ENCODE results near the gene C8A. TPM values are rescaled to one million over a fixed set of nuclear protein-coding genes. Genes with fewer than 3 reads are reported as not detected.

C8A gene
- total RNA-seq, 6 donors from 2014 or later: 0.09 TPM; not detected in 5

DNA sequence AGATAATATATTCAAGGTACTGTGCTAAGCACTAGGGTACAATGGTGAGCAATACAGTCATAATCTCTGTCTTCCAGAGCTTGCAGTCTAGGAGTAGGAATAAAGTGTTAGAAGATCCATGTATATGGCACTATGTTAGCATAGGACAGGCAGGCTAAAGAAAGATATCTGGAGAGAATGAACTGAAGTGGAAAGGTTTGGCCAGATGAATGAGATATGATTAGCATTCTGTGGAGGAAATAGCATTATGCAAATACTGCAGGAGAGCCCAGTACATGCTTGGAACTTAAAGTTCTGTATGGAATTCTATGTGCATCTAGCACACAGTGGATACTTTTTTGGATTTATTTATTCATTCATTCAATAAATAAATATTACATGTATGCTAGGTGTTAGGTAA, 4.7 kb downstream of the C8A start:
- ATAC-seq (ENCODE audit: low FRiP score in 2 of 2) (no peak), DNase-seq (no peak)
- TF ChIP-seq, protein P1, sequence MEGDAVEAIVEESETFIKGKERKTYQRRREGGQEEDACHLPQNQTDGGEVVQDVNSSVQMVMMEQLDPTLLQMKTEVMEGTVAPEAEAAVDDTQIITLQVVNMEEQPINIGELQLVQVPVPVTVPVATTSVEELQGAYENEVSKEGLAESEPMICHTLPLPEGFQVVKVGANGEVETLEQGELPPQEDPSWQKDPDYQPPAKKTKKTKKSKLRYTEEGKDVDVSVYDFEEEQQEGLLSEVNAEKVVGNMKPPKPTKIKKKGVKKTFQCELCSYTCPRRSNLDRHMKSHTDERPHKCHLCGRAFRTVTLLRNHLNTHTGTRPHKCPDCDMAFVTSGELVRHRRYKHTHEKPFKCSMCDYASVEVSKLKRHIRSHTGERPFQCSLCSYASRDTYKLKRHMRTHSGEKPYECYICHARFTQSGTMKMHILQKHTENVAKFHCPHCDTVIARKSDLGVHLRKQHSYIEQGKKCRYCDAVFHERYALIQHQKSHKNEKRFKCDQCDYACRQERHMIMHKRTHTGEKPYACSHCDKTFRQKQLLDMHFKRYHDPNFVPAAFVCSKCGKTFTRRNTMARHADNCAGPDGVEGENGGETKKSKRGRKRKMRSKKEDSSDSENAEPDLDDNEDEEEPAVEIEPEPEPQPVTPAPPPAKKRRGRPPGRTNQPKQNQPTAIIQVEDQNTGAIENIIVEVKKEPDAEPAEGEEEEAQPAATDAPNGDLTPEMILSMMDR (IDR thresholded peaks at IDR 0.05): no peak
- no peak for TF ChIP-seq POLR2AphosphoS5 (IDR thresholded peaks at IDR 0.05)
- TF ChIP-seq EP300 (IDR thresholded peaks at IDR 0.05): no peak
- TF ChIP-seq POLR2A (IDR thresholded peaks at IDR 0.05): no peak
- Histone ChIP-seq H3K36me3 (no peaks in the 10 kb centered on the region), H3K9me3 (no peaks in the 10 kb centered on the region), H3K27ac (no peak overlapping the region), H3K4me1 (no peaks in the 10 kb centered on the region), H3K4me3 (no peak overlapping the region), H3K27me3 (no peaks in the 10 kb centered on the region)

DNA sequence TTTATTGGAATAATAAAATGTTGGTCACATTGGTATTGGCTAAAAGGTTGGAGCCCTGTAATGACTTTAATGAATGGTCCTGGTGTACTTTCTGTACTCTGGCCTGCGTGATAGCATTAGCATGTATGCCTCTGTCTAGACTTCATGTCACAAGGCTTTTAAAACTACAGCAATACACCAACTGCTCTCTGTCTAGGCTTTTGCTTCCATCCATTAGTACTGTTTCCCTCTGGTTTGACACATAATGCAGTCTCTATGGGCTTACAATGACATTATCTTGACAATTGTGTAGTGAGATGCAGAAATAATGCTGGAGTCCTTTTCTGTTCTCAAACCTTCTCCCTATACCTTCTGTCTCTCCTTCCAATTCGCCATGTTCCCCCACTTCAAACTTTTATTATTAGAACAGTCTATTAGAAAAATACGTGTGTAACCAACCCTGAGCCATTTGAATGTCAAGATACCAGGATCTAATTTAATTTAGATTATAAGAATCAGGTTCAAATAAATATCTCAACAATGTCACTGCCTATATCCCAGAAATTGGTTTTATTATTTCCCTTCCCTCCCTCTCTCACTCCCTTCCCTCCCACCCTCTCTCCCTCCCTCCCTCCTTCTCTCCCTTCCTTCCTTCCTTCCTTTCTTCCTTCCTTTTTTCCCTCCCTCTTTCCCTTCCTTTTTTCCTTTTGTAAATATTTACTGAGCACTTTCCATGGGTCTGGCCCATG, 8.8 kb downstream of the C8A start:
- no peak overlapping the region for H3K4me3 ChIP-seq
- TF ChIP-seq EP300 (IDR thresholded peaks at IDR 0.05): no peak
- no peak for TF ChIP-seq POLR2AphosphoS5 (IDR thresholded peaks at IDR 0.05)
- TF ChIP-seq POLR2A (IDR thresholded peaks at IDR 0.05): no peak
- TF ChIP-seq, protein P1 (IDR thresholded peaks at IDR 0.05): no peak
- no peak for ATAC-seq (ENCODE audit: low FRiP score in 2 of 2)
- DNase-seq: no peak
- no peaks in the 10 kb centered on the region for H3K4me1 ChIP-seq
- H3K36me3 ChIP-seq: no peaks in the 10 kb centered on the region
- H3K27ac ChIP-seq: no peak overlapping the region
- H3K27me3 ChIP-seq: no peaks in the 10 kb centered on the region
- 82 to 91% methylated on average over 3 of the region's 3 CpGs for WGBS, 2 donors
- no peaks in the 10 kb centered on the region for H3K9me3 ChIP-seq

DNA sequence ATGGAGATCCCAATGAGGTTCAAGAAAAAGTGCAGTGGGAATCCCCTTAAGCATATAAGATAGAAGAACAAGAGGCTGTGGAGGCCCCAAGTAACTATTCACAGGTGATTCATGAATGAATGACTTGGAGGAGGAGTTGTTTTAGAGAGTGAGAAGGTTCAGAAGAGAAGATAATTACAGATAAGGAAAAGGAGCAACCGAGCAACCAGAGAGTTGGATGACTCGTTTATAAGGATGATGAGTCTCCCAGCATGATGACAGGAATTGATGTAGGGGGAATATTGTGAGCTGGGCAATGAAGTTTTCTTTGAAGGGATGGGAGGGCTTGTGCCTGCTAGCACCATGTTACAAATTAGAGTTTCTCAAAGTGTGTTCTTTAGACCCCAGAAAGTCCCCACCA, 9.8 kb downstream of the C8A start:
- Histone ChIP-seq H3K36me3 (no peaks in the 10 kb centered on the region), H3K4me1 (no peaks in the 10 kb centered on the region), H3K9me3 (no peaks in the 10 kb centered on the region), H3K27me3 (no peaks in the 10 kb centered on the region), H3K4me3 (no peak overlapping the region), H3K27ac (no peak overlapping the region)
- DNase-seq (no peak), ATAC-seq (ENCODE audit: low FRiP score in 2 of 2) (no peak)
- TF ChIP-seq, protein P1 (IDR thresholded peaks at IDR 0.05): no peak
- TF ChIP-seq POLR2AphosphoS5 (IDR thresholded peaks at IDR 0.05) (no peak), POLR2A (IDR thresholded peaks at IDR 0.05) (no peak), EP300 (IDR thresholded peaks at IDR 0.05) (no peak)
- 67 to 73% methylated on average over 2 of the region's 2 CpGs for WGBS, 2 donors

DNA sequence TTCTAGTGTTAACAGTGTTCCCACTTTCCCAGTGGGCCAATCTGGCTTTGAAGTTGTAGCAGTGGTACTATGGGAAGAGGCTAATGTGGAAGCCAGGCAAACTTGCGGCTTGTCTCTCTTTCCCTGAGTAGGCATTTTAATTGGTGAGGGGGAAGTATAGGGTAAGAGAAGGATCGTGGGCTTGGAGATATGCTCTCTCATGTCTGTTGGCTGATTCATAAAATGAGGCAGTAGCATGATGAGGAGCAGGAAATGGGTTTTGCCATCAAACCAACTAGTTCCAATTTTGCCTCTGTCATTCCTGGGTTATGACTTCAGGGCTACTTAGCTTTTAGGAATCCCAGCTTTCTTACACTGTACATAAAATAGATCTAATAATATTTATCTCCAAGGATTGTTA, 12.1 kb downstream of the C8A start:
- Histone ChIP-seq H3K27me3 (no peaks in the 10 kb centered on the region), H3K36me3 (no peaks in the 10 kb centered on the region), H3K9me3 (no peaks in the 10 kb centered on the region), H3K27ac (no peak overlapping the region), H3K4me1 (no peaks in the 10 kb centered on the region), H3K4me3 (no peak overlapping the region)
- TF ChIP-seq, protein P1 (IDR thresholded peaks at IDR 0.05): no peak
- TF ChIP-seq POLR2A (IDR thresholded peaks at IDR 0.05): no peak
- no peak for TF ChIP-seq EP300 (IDR thresholded peaks at IDR 0.05)
- TF ChIP-seq POLR2AphosphoS5 (IDR thresholded peaks at IDR 0.05): no peak
- WGBS, 2 donors: 80 to 84% methylated on average over 2 of the region's 2 CpGs
- ATAC-seq (ENCODE audit: low FRiP score in 2 of 2): no peak
- no peak for DNase-seq

DNA sequence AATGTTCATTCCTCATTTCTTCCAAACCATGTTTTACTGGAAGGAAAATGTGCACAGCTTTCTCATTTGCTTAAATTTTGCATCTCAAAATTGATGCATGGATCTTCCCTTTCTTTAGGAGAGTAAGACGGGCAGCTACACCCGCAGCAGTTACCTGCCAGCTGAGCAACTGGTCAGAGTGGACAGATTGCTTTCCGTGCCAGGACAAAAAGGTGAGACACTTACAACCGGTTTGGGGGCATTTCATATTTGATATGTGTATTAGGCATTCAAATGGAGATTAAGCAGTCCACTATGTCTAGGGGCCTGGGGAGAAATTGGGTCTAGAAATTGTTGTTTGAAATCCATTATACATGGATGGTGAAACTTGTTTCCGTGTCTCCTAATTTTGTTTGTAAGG, 12.9 kb downstream of the C8A start:
- WGBS, 2 donors: 79 to 80% methylated on average over 5 of the region's 5 CpGs
- ATAC-seq (ENCODE audit: low FRiP score in 2 of 2) (no peak), DNase-seq (no peak)
- TF ChIP-seq POLR2A (IDR thresholded peaks at IDR 0.05): no peak
- TF ChIP-seq POLR2AphosphoS5 (IDR thresholded peaks at IDR 0.05): no peak
- TF ChIP-seq EP300 (IDR thresholded peaks at IDR 0.05): no peak
- TF ChIP-seq, protein P1 (IDR thresholded peaks at IDR 0.05): no peak
- Histone ChIP-seq H3K9me3 (no peaks in the 10 kb centered on the region), H3K4me1 (no peaks in the 10 kb centered on the region), H3K27ac (no peak overlapping the region), H3K4me3 (no peak overlapping the region), H3K36me3 (no peaks in the 10 kb centered on the region), H3K27me3 (no peaks in the 10 kb centered on the region)
